HuH-7 (cell line): ENCODE data around the gene CYTL1.
"Not testable (repeated sequence)": the region's sequence is repeated elsewhere in the genome, so short reads cannot be mapped to it uniquely, and the experiment has no call there.

Experiments used
- DNase-seq: peaks from one replicate; pipeline ENCODE4 v3.0.0; 2011; ENCODE audit warnings: low spot score

CYTL1 gene

DNA sequence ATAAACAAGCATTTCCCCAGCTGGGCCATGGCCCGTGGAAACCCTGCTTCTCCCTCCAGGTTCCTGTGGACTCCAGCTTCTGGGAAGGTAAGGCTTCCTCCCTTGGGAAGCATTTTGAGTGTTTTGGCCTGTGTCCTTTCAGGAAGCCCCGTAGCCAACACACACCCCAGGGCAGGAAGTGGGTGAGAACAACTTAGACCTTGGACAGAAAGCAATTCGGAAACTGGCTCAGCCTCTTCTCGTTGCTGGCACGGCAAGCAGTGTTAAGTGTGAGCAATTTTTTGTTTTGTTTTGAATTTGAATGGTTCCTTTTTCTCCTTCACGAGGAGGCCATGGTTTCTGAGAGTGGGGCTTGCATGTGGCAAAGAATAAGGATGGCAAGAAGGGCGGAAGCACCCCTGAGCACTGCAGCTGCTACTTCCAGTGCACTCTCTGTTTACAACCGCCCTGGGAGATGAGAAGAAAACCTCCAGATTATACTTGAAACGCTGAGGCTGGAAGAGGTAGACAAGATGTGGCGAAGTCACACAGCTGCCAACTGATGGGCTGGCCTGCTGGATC is 14.1 kb upstream of the CYTL1 start:
- no peak for DNase-seq

DNA sequence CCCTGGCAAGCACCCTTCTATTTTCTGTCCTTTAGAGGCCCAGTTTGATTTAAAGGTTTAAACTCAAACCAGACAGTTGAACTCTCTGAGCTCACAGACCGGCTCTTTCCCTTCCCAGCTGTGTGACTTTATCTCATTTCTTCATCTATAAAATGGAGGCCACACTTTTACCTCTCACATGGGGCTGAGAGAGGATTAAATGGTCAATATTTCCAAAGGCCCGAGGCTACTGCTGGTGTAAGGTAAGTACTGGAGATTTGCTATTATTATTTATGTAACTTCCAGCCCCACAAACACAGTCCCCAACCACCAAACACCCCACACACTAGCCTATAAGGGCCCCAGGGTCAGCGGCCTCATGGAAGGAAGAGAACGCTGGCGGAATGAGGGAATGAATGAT is 13.6 kb upstream of the CYTL1 start:
- DNase-seq: no peak

DNA sequence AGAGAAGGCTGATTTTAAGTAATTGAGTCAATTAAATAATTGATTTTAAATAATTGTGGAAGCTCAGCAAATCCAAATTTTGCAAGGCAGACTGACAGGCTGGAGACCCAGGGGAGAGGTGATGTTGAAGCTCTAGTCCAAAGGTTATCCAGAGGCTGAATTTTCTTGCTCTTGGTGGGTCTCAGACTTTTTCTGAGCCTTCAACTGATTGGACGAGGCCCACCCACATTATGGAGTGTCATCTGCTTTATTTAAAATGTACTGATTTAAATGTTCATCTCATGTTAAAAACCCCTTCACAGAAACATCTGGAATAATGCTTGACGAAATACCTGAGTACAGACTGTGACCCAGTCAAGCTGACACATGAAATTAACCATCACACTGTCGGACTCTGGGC is 11.7 kb upstream of the CYTL1 start:
- DNase-seq: no peak

DNA sequence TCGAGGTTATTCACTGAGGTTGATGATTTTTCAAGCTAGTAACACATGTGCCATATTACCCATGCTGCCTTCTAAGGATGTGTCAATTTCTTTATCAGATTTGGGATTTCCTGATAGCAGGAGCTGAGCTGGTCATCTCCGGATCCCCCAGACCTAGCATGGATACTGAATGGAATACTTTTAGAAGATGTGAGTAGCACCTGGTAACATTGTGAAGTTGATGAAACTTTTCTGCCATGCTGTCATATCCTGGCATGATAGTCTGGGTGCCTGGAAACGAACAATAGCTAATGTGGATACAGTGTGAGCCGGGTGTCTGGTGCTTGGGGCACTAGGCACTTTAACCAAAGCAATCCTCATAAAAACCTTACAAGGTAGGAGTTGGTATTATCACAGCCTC is 11.0 kb upstream of the CYTL1 start:
- no peak for DNase-seq

DNA sequence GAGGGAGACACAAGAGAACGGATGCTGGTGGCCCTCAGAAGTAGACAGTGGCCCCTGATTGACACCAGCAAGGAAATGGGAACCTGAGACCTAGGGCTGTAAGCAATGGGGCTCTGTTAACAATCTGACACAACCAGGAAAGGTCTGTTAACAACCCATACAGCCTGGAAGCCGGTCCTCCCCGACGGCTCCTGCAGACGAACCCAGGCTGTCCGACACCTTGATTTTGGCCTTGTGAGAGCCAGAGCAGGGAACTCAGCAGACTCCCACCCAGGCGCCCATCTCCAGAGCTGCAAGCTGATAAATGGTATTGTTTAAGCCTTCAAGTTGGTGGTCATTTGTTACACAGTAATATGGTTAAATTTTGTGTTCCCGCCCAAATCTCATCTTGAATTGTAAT is 10.2 kb upstream of the CYTL1 start:
- DNase-seq: no peak

DNA sequence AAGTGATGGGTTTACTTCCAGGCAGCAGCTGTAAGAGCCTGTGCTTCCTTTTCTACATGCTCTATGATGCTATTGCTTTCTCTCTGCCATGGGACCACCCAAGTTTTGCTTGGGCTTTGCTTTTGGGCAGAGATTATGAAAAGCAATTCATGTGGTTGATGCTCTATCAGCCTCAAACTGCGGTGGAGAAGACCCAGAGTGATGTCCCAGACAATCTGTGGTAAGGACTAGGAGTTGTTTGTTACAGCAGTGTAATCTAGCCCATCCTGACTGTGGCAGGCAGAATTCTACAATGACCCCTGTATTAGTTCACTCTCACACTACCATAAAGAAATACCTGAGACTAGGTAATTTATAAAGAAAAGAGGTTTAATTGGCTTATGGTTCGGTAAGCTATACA is 9.2 kb upstream of the CYTL1 start:
- no peak for DNase-seq

DNA sequence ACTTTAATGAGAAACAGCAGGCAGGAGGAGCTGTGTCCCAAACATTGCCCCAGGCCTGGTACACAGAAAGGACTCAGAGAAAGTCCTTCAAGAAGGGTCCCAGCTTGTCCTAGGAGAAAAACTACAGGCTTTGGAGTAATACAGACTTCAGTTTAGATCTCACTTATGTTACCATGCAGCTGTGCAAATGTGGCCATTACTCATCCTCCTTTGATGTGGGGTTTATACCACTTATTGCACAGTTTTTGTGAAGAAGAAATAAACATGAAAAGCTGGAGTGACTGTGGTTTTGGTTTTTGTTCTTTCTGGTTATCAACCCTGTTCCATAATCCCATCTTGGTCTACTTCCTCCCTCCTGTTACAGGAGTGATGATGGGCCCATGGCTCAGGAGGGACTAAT is 8.1 kb upstream of the CYTL1 start:
- DNase-seq: no peak

DNA sequence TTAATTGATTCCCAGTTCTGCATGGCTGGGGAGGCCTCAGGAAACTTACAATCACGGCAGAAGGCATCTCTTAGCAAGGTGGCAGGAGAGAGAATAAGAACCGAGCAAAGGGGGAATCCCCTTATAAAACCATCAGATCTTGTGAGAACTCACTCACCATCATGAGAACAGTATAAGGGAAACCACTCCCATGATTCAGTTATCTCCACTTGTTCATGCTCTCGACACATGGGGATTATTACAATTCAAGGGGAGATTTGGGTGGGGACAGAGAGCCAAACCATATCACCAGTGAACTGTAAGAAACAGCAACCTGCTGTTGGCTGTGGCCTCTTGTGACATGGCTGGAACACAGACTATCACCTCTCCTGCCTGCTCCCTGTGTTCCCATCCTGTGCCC is 7.1 kb upstream of the CYTL1 start:
- DNase-seq: no peak

DNA sequence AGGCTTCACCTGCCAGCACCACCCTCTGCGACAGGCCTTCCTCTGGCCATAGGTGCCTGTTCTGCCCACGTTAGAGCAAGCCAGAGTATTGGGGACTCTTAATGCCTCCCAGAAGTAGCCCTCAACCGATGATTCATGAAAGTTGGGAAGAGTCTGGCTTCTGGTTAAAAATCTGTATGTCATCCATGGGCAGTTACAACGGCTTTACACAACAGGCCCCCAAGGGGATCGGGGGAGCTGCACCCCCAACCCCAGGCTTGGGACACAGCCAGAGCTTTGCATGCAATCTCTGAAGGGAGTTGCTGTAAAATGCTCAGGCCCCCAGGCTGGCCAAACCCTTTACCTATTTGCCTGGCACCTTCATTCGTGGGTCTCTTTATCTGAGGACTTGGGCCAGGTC is 5.4 kb upstream of the CYTL1 start:
- no peak for DNase-seq

DNA sequence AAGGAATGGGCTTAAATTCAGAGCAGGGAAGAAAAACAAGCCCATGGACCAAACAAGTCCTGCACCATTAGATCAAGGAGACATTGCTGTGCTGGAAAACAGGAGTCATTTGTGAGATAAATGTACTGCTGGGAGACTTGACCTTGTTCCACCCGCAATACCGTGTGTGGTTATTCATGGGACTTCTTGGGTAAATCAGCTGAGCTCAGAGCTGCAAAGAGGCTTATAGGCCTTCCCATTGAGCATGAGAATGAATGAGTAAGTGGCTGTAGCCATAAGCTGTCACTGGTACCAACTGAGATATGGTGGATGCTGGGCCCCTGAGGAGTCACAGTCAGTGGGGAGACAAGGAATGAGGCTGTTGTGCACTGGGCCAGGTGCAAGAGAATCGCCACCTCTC is 2.3 kb upstream of the CYTL1 start:
- no peak for DNase-seq

DNA sequence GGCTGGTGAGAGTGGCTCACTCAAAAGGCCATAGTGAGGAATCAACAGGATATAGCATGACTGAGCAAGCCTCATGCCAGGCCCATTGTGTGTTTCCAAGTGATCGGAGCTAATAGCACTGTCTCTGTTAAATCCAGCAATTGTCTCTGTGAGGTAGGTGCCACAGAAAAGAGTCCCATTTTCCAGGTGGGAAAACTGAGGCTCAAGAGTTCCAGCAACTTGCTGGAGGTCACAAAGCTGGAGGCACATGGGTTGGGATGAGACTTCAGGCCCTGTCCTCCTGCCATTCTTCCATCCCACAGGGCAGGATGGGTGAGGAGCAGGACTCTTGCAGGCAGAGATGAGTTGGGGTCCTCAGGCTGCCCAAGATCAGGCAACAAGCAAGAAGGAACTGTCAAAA is 1.1 kb upstream of the CYTL1 start:
- DNase-seq: no peak

DNA sequence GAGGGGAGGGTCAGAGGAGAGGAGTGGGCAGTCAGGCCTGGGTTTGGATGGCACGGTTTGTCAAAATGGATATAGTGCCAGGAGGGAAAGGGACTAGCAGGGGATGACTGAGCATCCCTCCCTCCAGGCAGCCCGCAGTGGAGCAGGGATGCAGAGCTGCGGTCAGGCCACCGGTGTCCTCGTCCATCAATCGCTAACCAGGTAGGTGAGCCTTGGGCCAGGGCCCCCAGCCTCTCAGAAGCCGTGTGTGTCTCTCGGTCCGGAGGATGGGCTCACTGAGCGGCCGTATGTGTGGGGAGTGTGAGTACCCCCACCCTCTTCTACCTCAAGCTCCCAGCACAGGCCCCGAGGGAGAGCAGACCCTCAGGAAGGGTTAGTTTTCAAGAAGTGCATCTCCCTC is 538 bp upstream of the CYTL1 start:
- DNase-seq: no peak

DNA sequence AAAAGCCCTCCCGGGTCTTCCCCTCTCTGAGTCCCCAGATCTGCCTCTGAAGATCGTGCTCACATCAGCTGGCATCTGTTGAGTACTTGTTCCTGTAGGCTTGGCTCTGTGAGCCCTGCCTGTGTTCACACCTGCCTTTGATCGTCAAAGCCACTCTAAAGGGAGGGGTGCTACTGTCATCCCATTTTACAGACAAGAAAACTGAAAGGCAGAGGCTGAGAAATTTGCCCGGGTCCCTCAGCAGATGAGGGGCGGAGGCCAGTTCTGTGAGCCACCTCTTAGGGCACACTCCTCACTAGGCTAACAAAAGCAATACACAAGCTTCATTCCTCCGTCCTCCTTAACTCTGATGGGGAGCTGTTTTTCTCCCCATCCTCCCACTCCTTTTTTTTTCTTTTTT is 655 bp downstream of the CYTL1 start:
- no peak for DNase-seq

DNA sequence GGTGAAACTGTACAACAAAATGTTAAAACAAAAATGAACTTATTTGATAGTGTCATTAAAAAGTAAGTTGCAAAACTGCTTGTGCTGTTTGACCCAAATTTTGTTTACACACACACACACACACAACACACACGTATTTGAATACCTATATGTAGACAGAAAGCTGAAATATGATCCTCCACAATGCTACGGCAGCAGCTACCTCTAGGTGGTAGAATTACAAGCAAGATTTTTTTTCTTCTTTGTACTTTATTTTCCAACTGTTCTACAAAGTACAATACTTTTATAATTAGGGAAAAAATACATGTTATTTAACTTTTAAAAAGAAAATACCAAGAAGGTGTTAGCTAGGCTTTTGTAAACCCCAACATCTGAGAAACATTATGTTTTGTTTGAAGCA is 1.2 kb downstream of the CYTL1 start:
- no peak for DNase-seq

DNA sequence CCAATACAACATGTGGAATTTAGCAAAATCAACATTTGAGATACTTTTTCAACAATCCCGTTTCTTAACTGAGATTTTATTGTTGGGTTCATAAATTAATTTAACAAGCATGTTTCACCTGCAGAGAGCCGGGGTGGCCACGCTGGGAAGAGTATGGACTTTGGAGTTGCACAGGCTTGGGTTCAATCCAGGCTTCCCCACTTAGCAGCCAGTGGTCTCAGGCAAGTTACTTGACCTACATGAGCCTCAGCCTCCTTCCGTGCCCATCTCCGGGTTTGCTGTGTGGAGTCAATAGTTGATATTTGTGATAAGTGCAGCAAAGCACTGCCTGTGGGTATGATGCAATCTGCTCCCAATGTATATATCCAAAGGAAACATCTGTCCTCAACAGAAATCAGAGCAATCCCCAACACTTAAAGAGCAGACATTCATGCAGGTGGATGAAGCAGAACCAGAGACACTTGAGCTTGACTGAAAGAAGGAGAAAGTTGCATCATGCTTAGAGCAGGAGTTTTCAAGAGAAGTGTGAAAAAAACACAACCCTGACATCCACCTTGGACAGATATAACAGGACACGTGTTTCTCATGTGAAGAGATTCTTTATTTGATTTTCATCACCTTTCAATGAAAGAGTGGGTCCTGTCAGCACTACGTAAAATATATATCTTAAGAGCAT is 5.1 kb downstream of the CYTL1 start:
- no peak for DNase-seq

DNA sequence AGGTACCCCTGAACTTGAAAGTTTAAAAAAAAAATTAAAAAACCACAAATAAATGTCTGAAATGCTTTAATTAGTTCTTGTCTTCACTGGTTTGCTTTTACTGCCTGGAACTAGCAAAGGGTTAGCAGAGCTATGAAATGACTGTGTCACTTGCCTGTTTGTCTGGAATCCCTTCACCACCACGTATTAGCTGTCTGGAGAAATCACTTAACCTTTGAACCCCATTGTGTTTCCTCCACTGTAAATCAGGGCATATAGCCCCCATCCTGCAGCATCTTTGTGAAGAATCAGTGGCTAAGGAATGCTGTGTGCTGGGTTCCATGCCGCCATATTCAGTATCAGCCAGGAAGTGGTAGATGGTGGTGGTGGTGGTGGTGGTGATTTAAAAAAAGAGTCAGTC is 6.3 kb downstream of the CYTL1 start:
- DNase-seq: no peak

DNA sequence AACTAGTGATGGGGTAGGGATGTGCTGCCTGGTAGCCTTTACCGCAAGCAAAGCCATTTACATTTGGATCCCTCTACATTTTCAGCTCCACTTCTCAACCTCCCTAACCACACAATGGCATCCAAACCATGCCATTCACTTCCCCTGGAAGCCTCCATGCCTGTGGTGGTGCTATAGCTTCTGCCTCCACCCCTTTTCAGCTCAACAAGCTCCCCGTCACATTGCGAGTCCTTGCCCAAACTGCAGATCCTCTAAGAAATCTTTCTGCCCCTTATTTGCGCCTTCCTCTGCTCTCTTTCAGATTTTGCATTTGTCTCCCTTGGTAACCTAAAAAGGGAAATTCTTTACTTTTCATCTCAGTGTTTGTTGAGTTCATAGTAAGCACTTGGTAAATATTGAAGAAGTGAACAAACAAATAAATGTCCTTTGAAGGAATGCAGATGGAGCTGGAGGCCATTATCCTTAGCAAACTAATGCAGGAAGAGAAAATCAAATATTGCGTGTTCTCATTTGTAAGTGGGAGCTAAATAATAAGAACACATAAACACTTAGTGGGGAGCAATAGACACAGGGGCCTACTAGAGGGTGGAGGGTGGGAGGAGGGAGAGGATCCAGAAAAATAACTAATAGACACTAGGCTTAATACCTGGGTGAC is 6.9 kb downstream of the CYTL1 start:
- DNase-seq: no peak

DNA sequence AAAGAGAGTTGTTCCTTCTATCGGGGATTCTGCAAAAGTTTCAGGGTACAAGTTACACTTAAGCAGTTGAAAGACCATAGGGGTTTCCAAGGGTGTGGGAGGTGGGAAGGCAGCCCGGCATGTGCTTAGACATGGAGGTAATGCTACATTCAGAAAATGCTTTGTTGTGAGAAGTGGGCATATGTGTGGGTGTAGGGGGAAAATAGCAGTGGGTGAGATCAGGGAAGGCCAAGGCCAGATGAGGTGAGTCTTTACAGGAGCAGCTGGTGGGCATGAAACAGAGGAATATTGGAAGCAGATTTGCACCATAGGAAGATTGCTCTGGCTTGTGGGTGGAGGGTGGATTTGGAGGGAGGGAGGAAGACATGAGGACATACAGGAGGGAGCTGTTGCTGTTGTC is 8.3 kb downstream of the CYTL1 start:
- DNase-seq: no peak

DNA sequence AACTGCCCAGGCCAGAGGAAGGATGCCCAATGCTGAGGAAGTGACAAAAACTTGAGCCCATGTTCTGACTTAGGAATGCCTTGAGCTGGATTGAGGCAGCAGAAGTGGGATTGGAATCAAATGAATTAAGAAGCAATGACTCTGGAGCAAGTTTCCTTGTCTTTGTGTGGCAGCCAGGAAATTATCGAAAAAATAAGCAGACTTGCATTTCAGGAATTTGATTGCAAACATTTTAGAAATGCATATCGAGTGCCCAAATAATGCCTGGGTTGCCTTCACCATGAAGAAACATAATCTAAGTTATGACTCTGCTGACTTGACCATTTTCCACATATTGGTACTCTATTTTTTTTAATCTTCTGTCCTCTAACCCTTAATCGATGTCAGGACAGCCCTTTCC is 9.5 kb downstream of the CYTL1 start:
- DNase-seq: no peak

DNA sequence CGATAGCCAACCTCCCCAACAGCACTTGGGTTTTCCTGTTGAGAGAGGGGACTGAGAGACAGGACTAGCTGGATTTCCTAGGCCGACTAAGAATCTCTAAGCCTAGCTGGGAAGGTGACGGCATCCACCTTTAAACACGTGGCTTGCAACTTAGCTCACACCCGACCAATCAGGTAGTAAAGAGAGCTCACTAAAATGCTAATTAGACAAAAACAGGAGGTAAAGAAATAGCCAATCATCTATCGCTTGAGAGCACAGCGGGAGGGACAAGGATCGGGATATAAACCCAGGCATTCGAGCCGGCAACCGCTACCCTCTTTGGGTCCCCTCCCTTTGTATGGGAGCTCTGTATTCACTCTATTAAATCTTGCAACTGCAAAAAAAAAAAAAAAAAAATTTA is 12.3 kb downstream of the CYTL1 start:
- DNase-seq: not testable (repeated sequence)

DNA sequence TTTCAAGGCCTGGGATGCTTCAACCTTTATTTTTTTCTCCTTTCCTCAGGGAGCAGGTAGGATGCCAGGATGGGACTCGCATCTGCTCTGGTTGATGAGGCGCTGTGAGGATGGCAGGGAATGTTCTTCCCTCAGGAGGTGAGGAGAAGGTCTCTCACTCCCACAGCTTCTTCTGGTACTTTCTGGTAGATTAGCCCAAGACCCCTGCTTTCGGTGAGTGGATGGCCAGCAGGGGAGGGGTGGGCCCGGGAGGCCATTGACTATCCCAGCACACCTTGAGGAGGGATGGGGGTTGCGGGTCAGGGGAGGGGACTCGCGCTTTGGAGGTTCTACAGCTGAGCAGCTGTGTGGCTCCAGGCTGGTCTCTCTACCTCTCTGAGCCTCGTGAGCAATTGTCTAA is 14.8 kb downstream of the CYTL1 start:
- no peak for DNase-seq

DNA sequence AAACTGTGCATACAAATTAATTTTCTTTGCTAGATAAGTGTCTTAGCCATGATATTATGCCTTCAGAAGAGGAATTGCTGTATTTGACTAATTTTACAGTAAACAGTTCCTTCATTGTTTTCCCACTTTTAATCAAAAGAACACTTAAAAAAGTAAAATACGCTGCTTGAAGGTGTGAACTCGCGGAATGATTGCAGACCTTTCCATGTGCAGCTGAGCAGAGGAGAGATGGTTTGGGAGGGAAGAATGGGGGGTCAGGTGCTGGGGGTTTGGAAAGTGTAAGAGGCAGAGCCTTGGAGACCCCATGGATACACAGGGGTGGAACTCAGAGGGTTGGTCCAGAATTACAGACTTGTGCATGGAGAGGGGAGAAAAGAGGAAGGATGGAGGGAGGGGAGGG is 15.3 kb downstream of the CYTL1 start:
- no peak for DNase-seq

DNA sequence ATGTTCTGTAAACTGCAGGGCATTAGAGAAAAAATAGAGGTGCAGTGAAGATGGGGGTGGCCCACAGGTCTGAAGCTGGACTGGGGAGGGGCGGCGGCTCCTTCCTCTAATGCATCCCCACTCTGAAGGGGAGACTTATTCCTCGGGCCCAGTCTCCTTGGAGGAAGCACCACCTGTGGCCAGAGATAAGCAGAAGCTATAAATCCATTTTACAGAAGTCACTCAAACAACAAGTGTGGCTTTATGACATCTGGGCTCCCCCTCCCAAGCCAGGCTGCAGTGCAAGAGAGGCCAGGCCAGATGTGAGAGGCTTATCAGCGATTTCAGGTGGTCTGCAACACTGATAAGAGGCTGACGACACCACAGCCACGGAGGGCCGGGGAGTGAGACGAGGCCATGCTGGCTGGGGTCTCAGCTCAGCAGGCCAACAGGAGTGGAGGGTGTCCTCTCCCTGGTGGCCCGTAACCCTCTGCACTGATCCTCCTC is 15.8 kb downstream of the CYTL1 start:
- no peak for DNase-seq

DNA sequence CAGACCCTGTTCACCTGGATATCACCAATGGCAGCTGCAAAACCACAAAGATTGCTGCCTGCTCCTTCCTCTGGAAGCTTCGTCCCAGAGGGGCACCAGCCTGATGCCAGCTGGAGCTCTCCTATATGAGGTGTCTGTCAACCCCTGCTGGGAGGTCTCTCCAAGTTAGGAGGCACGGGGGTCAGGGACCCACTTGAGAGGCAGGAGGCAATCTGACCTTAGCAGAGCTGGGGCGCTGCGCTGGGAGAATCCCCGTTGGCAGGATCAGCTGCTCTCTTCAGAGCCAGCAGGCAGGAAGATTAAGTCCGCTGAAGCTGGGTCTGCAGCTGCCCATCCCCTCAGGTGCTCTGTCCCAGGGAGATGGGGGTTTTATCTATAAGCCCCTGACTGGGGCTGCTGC is 17.6 kb downstream of the CYTL1 start:
- DNase-seq: not testable (repeated sequence)
